SK-N-SH treated with all-trans-retinoic acid at 6 μM for 48 hours (cell line): Measurements from ENCODE around the gene NPTXR.

Experiments
- ARNTL ChIP-seq: fragments of 450-650 bp; formaldehyde crosslinking; IDR thresholded peaks from 2 replicates; pipeline ENCODE4 v1.5.0; 2020; ENCODE audit warnings: low read depth, mild to moderate bottlenecking, moderate library complexity, borderline replicate concordance
- CREB5 ChIP-seq: fragments of 250-450 bp; sonication (Bioruptor Pico); IDR thresholded peaks from 2 replicates; pipeline ENCODE4 v1.5.1; 2020; ENCODE audit warnings: low read depth, mild to moderate bottlenecking, moderate library complexity
- CSDC2 ChIP-seq: fragments of 250-450 bp; sonication (Bioruptor Pico); IDR thresholded peaks from 2 replicates; pipeline ENCODE4 v1.5.0; 2020; ENCODE audit warnings: mild to moderate bottlenecking, moderate library complexity
- PATZ1 ChIP-seq: fragments of 250-450 bp; sonication (Bioruptor Pico); IDR thresholded peaks from 2 replicates; pipeline ENCODE4 v1.8.0; 2020; ENCODE audit warnings: mild to moderate bottlenecking, moderate library complexity, borderline replicate concordance
- RARB ChIP-seq: fragments of 250-450 bp; sonication (Bioruptor Pico); IDR thresholded peaks from 2 replicates; pipeline ENCODE4 v1.8.0; 2021; ENCODE audit warnings: mild to moderate bottlenecking, moderate library complexity
- SNAI2 ChIP-seq: fragments of 250-450 bp; sonication (Bioruptor Pico); IDR thresholded peaks from 2 replicates; pipeline ENCODE4 v1.5.0; 2020; ENCODE audit warnings: mild to moderate bottlenecking, moderate library complexity
- ZC3H10 ChIP-seq: fragments of 250-450 bp; sonication (Bioruptor Pico); IDR thresholded peaks from 2 replicates; pipeline ENCODE4 v1.5.1; 2021; ENCODE audit warnings: mild to moderate bottlenecking, moderate library complexity
- ZFP3 ChIP-seq: fragments of 250-450 bp; sonication (Bioruptor Pico); IDR thresholded peaks from 2 replicates; pipeline ENCODE4 v1.5.0; 2020; ENCODE audit warnings: mild to moderate bottlenecking, moderate library complexity
- ZFP30 ChIP-seq: fragments of 450-650 bp; formaldehyde crosslinking; IDR thresholded peaks from 2 replicates; pipeline ENCODE4 v1.5.0; 2022; ENCODE audit warnings: mild to moderate bottlenecking, moderate library complexity
- ZNF70 ChIP-seq: fragments of 450-650 bp; formaldehyde crosslinking; IDR thresholded peaks from 2 replicates; pipeline ENCODE4 v1.5.0; 2020; ENCODE audit warnings: mild to moderate bottlenecking, moderate library complexity
- ZNF8 ChIP-seq: fragments of 450-650 bp; formaldehyde crosslinking; IDR thresholded peaks from 2 replicates; pipeline ENCODE4 v1.5.0; 2020; ENCODE audit warnings: mild to moderate bottlenecking, moderate library complexity
- TF ChIP-seq, protein P1 (sequence below): fragments of 250-450 bp; sonication (Bioruptor Pico); IDR thresholded peaks from 2 replicates; pipeline ENCODE4 v1.5.0; 2020; ENCODE audit warnings: mild to moderate bottlenecking, moderate library complexity

DNA sequence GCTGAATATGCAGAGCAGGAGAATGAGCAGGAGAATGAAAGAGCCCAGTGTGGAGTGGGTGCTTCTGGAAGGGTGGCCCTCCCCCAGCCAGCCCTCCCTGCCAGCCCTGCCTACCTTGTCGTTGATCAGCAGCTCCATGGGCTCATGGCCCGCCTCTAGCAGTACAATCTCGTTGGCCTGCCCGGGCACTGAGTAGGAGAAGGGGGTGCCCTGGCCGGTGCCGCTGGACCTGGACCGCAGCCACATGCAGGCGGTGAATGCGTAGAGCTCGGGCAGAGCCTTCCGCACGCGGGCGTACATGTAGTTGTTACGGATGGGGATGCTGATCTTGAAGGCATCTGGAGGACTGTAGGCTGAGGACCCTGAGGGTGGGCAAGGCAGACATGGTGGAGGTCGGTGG lies 17.4 kb downstream of the NPTXR start:
- TF ChIP-seq RARB (CRISPR knock-in tag) (no peak), ZFP3 (CRISPR knock-in tag) (no peak), ZNF8 (CRISPR knock-in tag) (no peak), ZFP30 (no peak), ARNTL (CRISPR knock-in tag) (no peak), PATZ1 (no peak), CREB5 (CRISPR knock-in tag) (no peak), SNAI2 (CRISPR knock-in tag) (no peak), ZC3H10 (CRISPR knock-in tag) (no peak), CSDC2 (CRISPR knock-in tag) (no peak), ZNF70 (CRISPR knock-in tag) (no peak)
- TF ChIP-seq, protein P1, sequence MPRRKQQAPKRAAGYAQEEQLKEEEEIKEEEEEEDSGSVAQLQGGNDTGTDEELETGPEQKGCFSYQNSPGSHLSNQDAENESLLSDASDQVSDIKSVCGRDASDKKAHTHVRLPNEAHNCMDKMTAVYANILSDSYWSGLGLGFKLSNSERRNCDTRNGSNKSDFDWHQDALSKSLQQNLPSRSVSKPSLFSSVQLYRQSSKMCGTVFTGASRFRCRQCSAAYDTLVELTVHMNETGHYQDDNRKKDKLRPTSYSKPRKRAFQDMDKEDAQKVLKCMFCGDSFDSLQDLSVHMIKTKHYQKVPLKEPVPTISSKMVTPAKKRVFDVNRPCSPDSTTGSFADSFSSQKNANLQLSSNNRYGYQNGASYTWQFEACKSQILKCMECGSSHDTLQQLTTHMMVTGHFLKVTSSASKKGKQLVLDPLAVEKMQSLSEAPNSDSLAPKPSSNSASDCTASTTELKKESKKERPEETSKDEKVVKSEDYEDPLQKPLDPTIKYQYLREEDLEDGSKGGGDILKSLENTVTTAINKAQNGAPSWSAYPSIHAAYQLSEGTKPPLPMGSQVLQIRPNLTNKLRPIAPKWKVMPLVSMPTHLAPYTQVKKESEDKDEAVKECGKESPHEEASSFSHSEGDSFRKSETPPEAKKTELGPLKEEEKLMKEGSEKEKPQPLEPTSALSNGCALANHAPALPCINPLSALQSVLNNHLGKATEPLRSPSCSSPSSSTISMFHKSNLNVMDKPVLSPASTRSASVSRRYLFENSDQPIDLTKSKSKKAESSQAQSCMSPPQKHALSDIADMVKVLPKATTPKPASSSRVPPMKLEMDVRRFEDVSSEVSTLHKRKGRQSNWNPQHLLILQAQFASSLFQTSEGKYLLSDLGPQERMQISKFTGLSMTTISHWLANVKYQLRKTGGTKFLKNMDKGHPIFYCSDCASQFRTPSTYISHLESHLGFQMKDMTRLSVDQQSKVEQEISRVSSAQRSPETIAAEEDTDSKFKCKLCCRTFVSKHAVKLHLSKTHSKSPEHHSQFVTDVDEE (CRISPR knock-in tag): no peak
